A673 (cell line): ENCODE data around the gene RBM25.

Experiments
- CTCF ChIP-seq: fragments of 300-800, 200-600 bp; sonication (generic); conservative IDR thresholded peaks from 2 replicates; pipeline ENCODE4 v1.5.1; 2017; ENCODE audit warnings: low read depth, mild to moderate bottlenecking, antibody characterized with exemption, low read length, moderate library complexity, mixed read lengths
- EZH2 ChIP-seq: fragments of 200-600 bp; sonication (generic); IDR thresholded peaks from 2 replicates; pipeline ENCODE4 v1.6.1; 2017; ENCODE audit warnings: borderline replicate concordance, low read depth, mild to moderate bottlenecking, mixed read lengths, antibody characterized with exemption, low read length; ENCODE audit not compliant: poor library complexity, severe bottlenecking

GRCh38 chr14:73058922-73059673, 764 bp downstream of the RBM25 start:
- no peak for TF ChIP-seq CTCF
- TF ChIP-seq EZH2, result no peak
